Raji (cell line): ENCODE results near the gene ACSL3.

ENCODE experiments used
- POLR2A ChIP-seq: IDR thresholded peaks from 2 replicates; pipeline ENCODE4 v1.6.1; 2011; ENCODE audit warnings: low read depth, low read length, control low read depth; ENCODE audit not compliant: insufficient read depth

ACSL3 gene

DNA sequence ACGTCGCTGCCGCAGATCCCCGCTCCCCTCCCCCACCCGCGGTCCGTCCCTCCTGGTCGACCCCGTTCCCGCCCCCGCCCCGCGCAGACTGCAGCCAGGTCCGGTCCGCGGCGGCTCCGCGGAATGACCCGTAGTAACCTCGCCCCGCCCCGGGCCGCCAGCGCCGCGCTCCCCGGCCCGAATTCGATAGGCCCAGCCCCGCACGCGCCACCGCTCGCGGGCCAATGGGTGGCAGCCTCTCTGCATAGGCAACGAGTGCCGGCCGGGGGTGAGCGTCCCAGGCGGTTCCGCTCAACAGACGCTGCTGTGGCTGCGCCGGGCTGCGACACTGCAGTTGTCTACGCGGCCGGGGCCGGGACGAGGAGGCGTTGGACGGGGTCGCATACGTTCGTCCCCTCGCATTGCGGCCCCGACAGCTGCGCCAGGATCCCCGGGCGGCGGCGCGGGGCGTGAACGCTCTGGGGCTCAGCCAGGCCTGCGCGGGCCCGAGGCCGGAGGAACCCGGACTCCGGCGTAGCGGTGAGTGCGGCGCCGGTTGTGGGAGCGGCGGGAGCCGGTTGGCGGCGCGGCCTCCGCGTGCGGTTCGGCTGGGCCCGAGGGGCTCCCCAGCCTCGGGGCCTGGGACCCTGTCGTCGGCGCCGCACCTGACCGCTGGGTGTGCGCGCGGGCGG is at the start of gene ACSL3:
TSS of gene ACSL3 (plus strand) at position 297 of the 671 bp plus-strand sequence. CDS start 47,737 bp downstream, outside the sequence.
- peak; percentile 98 for TF ChIP-seq POLR2A

DNA sequence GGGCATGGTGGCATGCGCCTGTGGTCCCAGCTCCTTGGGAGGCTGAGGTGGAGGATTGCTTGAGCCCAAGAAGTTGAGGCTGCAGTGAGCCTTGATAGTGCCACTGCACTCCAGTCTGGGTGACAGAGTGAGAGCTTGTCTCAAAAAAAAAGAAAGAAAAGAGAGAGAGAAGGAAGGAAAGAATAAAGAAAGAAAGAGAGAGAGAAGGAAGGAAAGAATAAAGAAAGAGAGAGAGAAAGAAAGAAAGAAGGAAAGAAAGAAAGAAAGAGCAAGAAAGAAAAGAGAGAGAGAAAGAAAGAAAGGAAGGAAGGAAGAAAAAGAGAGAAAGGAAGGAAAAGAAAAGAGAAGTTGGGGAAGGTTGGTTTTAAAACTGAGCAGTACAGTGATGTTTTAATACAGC is 49.0 kb upstream of the ACSL3 start:
- TF ChIP-seq POLR2A: no peak

GRCh38 chr2:222813177-222813843 is 47.5 kb upstream of the ACSL3 start:
- TF ChIP-seq POLR2A: no peak

DNA sequence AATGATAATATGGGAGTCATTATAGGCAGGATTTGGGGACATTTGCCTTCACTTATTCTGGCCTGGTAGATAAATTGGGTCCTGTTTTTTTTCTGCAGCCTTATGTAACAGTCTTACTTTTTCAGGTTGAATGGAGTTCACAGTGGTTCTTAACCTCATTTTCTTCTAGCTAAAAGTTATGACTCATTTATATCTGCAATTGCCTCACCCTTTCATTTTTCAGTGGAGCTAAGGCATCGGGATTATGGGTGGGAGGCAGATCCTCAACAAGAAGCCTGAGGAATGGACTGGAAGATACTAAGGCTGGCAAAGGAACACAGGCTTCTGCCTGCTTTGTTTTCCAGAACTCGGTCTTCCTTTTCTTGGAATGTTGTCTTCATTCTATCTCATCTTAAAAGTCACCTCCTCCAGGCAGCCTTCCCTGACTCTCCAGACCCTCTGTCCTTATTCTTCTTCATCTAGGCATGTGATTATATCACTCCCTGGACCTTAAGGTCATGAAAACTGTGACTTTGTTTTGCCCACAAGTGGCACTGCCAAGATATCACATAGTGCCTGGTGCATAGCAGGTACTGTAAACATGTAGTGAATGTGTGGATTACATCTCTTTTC is 41.0 kb upstream of the ACSL3 start:
- no peak for TF ChIP-seq POLR2A

- TF ChIP-seq POLR2A: no peak
Measured at GRCh38 chr2:222823183-222823930, 37.5 kb upstream of the ACSL3 start.

DNA sequence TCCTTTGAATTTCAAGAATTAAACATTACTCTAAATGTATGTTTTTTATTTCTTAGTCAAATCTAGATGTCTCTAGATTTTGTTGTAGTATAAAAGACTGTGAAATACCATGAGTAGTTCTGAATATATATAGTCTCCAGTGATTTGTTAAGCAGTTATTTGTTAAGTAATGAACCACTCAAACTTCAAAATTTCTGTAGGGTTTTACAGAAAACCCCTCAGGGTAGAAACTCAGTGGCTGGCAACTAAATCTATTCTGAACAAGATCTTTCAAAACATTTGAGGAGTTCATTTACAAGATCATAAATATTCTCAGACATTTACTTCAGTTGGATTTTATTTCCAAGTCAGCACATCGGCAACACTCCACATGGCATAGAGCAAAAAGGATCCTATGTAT is 35.8 kb upstream of the ACSL3 start:
- TF ChIP-seq POLR2A: no peak

DNA sequence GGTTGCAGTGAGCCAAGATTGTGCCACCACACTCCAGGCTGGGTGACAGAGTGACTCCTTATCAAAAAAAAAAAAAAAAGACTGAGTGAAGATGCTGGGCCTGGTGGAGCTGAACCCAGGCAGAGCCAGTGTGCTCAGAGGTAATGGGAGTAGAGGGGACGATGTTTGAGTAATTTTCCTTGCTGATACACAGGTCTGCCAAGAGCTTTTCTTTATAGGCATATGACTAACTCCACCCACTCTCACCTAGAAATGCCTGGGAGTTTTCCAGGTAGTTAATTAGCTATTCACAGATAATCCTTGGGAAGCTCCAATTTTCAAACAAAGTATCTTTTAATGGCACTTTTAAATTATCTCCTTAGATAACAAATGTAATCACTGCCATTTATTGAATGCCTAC is 33.4 kb upstream of the ACSL3 start:
- no peak for TF ChIP-seq POLR2A

DNA sequence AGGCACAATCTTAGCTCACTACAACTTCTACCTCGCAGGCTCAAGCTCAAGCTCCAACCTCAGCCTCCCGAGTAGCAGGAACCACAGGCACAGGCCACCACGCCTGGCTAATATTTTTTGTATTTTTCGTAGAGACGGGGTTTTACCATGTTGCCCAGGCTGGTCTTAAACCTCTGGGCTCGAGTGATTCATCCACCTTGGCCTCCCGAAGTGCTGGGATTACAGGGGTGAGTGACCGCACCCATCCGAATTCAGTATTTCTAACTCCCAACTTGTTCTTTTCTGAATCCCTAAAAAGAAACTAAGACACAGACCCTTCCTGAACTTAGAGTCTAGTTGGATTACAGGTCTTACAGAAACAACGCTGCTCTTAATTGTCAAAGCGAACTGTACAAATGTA is 32.3 kb upstream of the ACSL3 start:
- TF ChIP-seq POLR2A: no peak

- no peak for TF ChIP-seq POLR2A
Measured at GRCh38 chr2:222830164-222830563, 30.7 kb upstream of the ACSL3 start.

- TF ChIP-seq POLR2A: no peak
Measured at GRCh38 chr2:222833410-222833809, 27.4 kb upstream of the ACSL3 start.

DNA sequence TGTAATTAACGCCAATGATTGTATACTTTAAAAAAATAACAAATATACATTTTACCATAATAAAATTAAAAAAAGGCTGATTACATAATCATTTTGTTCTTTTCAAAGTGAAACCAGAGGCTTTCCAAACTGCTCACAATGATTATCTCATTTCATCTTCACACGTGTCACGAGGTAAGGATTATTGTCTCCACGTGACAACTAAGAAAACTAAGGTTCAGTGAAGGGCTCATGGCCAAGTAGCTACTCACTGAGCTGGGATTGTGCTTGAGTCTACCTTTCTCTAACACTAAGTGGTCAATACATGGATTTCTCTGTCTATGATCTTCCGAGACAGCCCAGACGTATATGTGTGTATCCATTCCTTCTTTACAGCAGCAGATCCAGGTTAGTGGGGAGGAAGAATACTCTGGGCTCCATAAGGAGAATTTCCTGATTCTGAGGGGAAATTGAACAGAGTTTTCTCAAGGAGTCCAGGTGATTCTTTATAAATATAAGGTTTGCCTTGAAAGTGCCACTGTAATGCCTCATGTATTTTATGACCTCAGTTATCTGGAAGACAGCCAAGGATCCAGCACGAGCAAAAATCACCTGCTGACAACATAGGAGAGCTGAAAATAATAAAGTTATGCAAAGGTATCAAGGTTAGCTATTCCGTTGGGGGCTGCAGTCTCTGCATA is 25.6 kb upstream of the ACSL3 start:
- no peak for TF ChIP-seq POLR2A

DNA sequence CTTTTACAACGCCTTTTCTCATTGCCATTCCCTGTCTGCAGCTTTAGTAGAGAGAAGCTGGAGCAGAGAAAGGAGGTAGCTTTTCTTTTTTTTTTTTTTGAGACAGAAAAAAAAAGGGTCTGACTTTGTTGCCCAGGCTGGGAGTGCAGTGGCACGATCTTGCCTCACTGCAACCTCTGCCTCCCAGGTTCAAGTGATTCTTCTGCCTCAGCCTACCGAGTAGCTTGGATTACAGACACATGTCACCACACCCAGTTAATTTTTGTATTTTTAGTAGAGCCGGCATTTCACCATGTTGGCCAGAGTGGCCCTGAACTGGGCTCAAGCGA is 25.0 kb upstream of the ACSL3 start:
- TF ChIP-seq POLR2A: no peak

- TF ChIP-seq POLR2A: no peak
Measured at GRCh38 chr2:222837643-222838056, 23.2 kb upstream of the ACSL3 start.

DNA sequence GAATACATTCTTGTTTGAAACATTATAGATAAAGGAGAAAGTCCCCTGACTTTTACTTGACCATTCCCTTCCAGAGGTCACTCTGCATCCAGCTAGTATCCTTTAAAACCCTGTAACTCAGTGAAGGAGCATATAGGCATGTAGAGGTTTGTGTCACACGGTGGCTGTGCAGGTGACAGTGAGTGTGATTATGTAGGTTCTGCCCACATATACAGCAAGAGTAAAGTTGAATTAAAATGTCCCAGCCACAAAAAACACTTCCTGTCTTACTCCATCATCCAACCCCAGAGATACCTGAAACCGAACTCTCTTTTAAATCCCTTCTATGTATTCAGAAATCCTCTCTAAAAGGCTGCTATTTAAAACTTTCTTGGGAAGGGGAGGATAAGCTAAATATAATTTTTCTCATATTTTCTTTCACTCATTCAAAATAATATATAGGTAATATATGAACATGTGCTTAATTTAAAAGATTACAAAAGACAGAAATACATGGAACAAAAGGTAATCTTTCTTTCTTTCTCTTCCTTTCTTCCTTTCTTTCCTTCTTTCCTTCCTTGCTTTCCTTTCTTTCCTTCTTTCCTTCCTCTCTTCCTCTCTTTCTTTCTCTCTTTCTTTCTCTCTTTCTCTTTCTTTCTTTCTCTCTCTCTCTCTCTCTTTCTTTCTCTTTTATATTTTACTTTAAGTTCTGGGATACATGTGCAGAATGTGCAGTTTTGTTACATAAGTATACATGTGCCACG is 20.6 kb upstream of the ACSL3 start:
- no peak for TF ChIP-seq POLR2A

DNA sequence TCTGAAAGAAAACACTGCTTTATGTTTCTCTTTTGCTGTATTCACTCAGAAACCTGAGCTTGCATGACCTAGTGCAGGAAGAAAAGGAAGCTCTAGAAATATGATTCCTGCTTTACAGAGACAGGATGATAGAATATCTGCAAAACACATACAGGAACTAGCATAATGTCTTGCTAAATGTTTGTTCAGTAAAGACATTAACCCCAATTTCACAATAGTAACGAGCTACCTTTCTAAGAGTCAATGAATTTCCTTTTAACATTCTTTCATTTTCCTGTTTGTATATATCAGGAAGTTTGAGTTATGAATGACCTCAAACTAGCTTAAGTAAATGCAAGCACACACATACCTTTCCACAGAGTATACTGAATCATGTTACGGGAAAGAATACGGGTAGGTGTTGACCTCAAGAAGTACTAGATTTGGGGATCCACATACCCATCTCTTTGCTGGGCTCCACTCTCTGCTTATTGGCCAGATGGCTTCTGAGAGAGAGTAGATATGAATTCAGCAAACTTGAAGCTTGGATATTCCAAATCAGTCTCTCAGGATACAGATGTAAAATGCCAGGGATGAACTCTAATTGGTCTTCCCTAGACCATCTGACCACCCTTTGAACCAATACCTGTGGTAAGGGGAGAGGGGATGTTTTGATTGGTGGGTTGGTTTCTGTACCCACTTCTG is 18.2 kb upstream of the ACSL3 start:
- no peak for TF ChIP-seq POLR2A

DNA sequence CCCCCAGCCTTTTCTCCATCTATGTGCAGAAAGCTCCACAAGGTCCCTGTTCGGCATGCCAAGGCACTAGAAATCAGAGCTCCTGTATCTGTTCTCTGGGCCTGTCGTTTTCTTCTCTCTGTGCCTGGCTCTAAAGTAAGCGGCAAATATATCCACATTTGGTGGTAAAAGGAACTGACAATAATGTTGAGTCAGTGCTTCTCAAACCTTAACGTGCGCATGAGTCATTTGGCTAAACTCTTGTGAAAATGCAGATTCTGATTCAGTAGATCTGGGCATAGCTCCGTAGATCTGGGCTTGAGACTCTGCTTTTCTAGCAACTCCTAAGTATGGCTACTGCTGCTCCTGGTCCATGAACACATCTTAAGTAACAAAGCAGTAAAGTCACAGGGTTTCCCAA is 16.5 kb upstream of the ACSL3 start:
- TF ChIP-seq POLR2A: no peak
